K562 (cell line): ENCODE measurements around the gene REM2. TPM values are rescaled to one million over a fixed set of nuclear protein-coding genes. Genes with fewer than 3 reads are reported as not detected.
A peak's percentile ranks its signal among the peaks of the same experiment; 100 is the strongest.

Source experiments
- IRF1 ChIP-seq: sonication (generic); formaldehyde crosslinking; IDR thresholded peaks from 2 replicates; pipeline ENCODE4 v1.8.0; 2022; ENCODE audit warnings: missing genetic modification reagents, mild to moderate bottlenecking, borderline replicate concordance
- MAFG ChIP-seq: fragments of 450-650 bp; conservative IDR thresholded peaks from 2 replicates; pipeline ENCODE4 v1.6.1; 2016; ENCODE audit warnings: missing genetic modification characterization, missing compliant biosample characterization
- MEF2D ChIP-seq: conservative IDR thresholded peaks from 2 replicates; pipeline ENCODE4 v1.6.1; 2016; ENCODE audit warnings: low read depth, missing genetic modification characterization, missing compliant biosample characterization
- MLX ChIP-seq, 2 experiments: fragments of 450-650 bp in 1 of 2; sonication (generic) in 1 of 2; formaldehyde crosslinking; conservative IDR thresholded peaks; 2 replicates each; pipeline versions ENCODE4 v1.4.0 to v1.8.1; 2020 to 2022; ENCODE audit warnings: mild to moderate bottlenecking in 1 of 2, missing genetic modification reagents in 1 of 2
- MYC ChIP-seq, 2 experiments: fragments of 250-450 bp in 1 of 2; sonication (Bioruptor Pico) in 1 of 2; IDR thresholded peaks; 2 replicates each; pipeline versions ENCODE4 v1.5.1 to v1.6.1; 2012 to 2021; ENCODE audit warnings: low read depth in 2 of 2, borderline replicate concordance in 1 of 2, improper control_type of control experiment in 1 of 2, low read length in 1 of 2, mild to moderate bottlenecking in 1 of 2, moderate library complexity in 1 of 2
- NKRF ChIP-seq: fragments of 450-650 bp; IDR thresholded peaks from 2 replicates; pipeline ENCODE4 v1.6.1; 2016; ENCODE audit warnings: borderline replicate concordance
- POLR2G ChIP-seq: fragments of 200-400 bp; formaldehyde crosslinking; IDR thresholded peaks from 2 replicates; pipeline ENCODE4 v1.6.1; 2017; ENCODE audit warnings: low read depth, mild to moderate bottlenecking, antibody characterized with exemption, low read length, moderate library complexity
- PRDM10 ChIP-seq: fragments of 450-650 bp; IDR thresholded peaks from 2 replicates; pipeline ENCODE4 v1.6.1; 2018; ENCODE audit not compliant: partially characterized antibody
- TCF3 ChIP-seq: sonication (generic); formaldehyde crosslinking; IDR thresholded peaks from 2 replicates; pipeline ENCODE4 v1.4.0; 2020; ENCODE audit warnings: mild to moderate bottlenecking, missing genetic modification reagents
- ZNF592 ChIP-seq: fragments of 450-650 bp; IDR thresholded peaks from 2 replicates; pipeline ENCODE4 v1.6.1; 2017; ENCODE audit warnings: antibody characterized with exemption, mild to moderate bottlenecking
- polyA plus RNA-seq, 8 experiments: library from polyadenylated mRNA; depleted of rRNA in 4 of 8; stranded (reverse) in 5 of 8; unstranded in 3 of 8; fragments of >200 nt; fragmentation: Nextera tagmentation in 2 of 8; fragmentation: Illumina TruSeq in 1 of 8; extraction: Ambion mirVana in 2 of 8; extraction: Trizol in 1 of 8; gene quantifications; 2 replicates each; pipeline versions ENCODE4 v1.2.1 to v1.2.3, GENCODE V29; 2011 to 2014; ENCODE audit warnings: inconsistent platforms in 1 of 8, missing spikeins in 1 of 8
- total RNA-seq, 7 experiments: library from RNA; depleted of rRNA in 6 of 7; stranded (reverse); fragments of >200 nt in 6 of 7; fragmentation: Illumina TruSeq in 2 of 7; extraction: Trizol in 2 of 7; gene quantifications; 2 replicates each; pipeline versions ENCODE4 v1.2.1 to v1.2.3, GENCODE V29; 2011 to 2021; ENCODE audit warnings: low replicate concordance in 1 of 7

Gene REM2
- total and polyA plus RNA-seq, 9 of the 15 experiments (the other 6 are each of a cell fraction or from before 2014, with no cell fraction given): 0.18 to 1.0 (median 0.38) TPM

- TF ChIP-seq ZNF592 (peak; percentile 84; the same call in 1 of the 2 replicates), MLX (CRISPR knock-in tag; conservative IDR thresholded peaks at IDR 0.05) (no peak), MEF2D (tag) (0 out of 2 replicates have a peak, but pooled peaks have one; percentile 35), MYC (IDR thresholded peaks at IDR 0.05; ENCODE audit: low read depth, low read length) (peak; percentile 89), MYC (CRISPR knock-in tag; IDR thresholded peaks at IDR 0.05; ENCODE audit: borderline replicate concordance, low read depth) (0 out of 2 replicates have a peak, but pooled peaks have one; percentile 33), PRDM10 (peak; percentile 90), TCF3 (no peak), NKRF (no peak; the same call in 1 of the 2 replicates), MAFG (tag) (no peak), POLR2G (peak; percentile 57), IRF1 (CRISPR knock-in tag) (no peak)
These were observed 29.9 kb upstream of the REM2 start (continued) for GRCh38 chr14:22852940-22853767.
